HG02943 (cell line): ENCODE results near the gene LCN1.
"Not testable (repeated sequence)": the region's sequence is repeated elsewhere in the genome, so short reads cannot be mapped to it uniquely, and the experiment has no call there.

Experiments
- ATAC-seq: cut with Tn5 transposase; IDR thresholded peaks from one replicate; pipeline ENCODE4 v1.9.1; 2021; ENCODE audit warnings: mild to moderate bottlenecking, low read depth, moderate library complexity; ENCODE audit not compliant: unreplicated experiment

LCN1 gene

DNA sequence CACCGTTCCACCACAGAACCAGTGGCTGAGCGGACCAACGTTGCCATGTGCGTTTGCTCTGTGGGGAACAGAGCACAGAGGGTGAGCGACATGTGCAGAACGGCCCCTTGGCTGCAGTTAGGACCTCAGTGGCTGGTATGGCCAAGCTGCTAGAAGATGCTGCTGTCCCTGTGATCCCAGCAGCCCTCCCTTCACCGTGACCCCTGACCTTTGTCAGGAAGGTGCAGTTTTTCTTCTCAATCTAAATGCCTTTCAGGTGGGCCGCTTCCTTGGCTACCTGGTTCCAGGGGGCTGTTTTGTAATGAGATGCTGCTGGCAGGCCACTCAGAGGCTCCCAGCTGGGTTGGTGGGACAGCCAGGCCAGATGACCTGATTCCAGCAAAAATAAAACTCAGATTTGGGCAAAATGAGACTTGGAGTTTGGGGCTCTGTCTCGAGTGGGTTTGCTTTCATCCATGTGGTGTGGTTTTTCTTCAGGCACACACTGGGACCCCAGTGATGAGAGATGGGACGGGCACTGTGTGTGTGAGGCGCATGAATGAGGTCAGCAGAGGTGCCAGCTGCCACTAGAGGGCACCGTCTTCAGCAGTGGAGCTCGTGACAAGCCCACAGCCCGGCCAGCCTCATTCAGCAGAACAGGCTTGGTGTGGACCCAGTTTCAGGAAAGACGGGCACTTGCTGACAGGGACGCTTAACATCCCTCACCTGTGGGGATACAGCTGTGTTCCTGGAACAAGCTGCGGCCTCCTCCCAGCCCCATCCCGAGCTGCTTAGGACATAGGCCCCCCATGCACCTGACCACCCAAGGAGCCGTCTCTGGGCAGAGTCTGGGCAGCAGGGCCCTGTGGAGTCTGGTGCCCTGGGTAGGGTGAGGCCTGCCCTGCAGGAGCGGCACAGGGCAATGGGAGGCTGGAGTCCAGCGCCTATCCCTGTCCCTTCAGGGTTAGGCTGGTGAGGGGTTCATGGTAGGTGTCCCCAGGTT lies 16.7 kb upstream of the LCN1 start:
- no peak for ATAC-seq

DNA sequence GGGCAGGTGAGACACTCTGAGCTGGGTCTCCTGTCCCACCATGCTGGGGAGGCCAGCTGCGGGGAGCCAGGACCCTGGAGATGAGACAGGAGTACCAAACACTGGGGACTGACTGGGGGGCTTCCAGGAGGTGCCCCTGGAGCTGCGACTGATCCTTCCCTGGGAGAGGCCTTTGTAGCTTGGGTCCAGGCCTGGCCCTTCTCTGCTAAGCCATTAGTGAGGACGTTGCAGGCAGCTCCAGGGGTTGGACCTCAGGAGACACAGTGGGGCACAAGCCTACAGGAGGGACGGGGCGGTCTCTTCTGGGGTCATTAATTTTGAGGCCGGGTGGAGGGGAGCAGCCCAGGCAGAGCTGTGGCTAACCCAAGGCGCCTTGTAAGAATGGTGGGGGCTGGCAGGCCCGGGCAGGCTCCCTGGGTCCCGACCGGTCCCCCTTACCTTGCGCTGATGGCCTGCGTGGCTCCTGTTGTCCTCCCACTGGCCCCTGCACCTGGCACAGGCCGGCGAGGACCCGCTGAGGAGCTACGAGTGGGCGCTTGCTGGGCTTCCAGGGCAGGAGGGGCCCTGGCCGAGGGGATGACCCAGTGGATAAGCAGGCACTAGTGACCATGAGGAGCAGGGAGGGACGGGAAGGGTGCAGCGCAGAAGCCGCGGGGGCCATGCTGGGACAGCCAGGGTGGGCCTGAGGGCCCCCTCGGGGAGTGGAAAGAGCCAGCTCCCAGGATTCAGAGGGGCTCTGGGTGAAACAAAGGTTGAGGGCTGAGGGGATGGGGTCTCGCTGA lies 15.6 kb upstream of the LCN1 start:
- ATAC-seq = no peak

DNA sequence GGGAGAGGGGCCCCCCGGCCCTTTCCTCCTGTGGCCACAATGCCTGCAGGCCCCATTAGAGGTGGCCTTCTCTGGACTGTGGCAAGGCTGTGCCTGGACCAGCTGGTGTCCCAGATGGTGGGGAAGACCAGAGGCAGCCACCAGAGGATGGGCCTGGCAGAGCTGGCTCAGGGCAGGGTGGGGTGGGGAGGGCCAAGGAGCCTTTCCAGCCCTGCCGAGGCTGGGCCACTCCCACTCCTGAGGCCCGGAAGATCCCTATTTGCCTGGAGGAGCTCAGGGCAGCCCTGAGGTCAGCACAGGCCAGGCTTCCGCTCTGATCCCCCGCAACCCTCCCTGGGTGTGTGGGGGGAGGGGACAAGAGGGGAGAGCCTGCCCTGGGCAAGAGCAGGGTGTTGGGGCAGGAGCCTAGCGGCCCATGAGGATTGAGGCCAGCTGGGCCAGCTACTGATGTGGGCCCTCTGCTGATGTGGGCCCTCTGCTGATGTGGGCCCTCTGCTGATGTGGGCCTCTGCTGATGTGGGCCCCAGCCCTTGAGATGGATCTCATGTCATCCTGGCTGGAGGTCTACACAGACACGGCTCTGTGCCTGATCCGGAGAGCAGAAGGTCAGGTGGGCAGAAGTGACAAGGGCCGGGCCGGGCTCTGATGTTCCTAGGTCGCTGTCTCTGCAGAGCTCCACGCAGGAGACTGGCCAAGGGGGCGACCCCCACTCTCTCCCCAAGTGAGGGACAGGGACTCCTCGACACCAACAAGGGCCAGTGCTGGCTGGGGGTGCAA lies 14.7 kb upstream of the LCN1 start:
- no peak for ATAC-seq

DNA sequence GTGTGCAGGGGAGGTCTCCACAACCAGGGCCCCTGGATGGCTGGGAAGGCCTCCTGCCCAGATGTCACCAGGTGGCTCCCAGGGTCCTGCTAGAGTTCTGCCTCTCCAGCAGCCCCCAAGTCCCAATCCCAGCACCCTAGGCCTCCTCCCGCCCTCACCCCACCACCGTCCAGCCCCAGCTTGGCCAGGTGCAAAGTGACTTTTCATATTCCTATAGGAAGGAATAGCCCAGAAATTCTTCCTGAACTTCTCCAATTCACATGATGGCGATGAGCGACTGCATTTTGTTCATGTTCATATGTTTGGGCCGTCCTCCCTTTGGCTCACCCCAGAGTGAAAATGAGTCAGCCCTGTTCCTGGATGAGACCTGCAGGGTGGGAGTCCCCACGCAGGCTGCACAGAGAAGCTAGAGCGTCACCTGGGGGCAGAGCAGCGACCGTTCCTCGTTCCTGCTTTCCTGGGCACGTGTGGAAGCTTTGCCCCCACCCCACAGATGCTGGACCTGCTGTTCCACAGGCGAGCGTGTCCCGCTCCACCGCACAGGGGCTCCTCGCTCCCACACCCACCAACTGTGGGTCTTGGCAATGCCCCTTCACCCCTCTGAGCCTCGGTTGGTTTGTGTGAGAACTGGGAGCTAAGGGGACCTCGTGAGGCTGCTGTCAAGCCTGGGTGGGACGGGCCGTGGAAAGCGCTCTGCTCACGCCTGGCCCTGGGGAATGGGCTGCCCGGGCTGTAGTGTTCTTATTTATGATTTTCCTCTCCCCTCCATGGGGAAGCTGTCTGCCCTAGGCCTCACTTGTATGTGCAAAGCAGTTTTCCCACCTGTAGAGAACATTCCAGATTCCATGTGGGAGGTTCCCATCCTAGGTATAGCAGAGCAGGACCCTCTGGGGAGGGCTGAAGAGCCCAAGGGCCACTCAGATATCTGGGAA lies 13.9 kb upstream of the LCN1 start:
- no peak for ATAC-seq

- no peak for ATAC-seq
Observed at GRCh38 chr9:135508211-135508820, 12.9 kb upstream of the LCN1 start.

DNA sequence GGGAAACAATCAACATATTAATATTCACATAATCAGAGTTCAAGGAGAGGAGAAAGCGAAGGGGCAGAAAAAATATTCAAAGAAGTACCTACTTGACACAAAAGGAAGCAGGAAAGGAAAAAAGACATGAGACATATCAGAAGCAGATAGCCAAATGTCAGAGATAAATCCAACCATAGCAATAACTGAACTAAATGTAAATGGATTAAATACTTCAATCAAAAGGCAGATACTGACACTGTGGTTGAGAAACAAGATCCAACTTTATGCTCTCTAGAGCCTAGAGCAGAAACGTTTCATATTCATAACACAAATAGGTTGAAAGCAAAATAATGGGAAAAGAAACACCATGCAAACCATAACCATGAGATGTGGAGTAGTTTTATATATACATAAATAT lies 11.8 kb upstream of the LCN1 start:
- no peak for ATAC-seq

- no peak for ATAC-seq
Observed at GRCh38 chr9:135512241-135512603, 9.0 kb upstream of the LCN1 start.

GRCh38 chr9:135512904-135513303 lies 8.3 kb upstream of the LCN1 start:
- ATAC-seq = no peak

GRCh38 chr9:135513351-135513846 lies 7.8 kb upstream of the LCN1 start:
- ATAC-seq = no peak

DNA sequence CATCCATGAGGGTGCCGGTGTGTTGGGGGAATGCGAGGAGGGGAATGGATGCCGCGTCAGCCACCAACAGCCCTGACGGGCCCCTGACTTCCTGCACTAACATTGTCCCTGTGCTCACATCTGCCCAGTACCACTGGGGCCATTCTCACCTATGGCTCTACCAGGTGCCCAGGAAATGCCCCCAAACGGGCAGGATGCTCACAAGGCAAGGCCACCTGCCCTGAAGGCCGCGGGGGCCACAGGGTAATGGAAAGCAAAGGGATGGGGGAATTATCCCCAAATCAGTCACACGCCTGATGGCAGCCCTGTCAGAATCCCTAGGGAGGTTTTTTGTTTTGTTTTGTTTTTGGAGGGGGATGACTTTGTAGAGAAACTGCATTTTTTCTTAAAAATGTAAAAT lies 7.3 kb upstream of the LCN1 start:
- not testable (repeated sequence) for ATAC-seq

- ATAC-seq = no peak
Observed at GRCh38 chr9:135514342-135515082, 6.7 kb upstream of the LCN1 start.

GRCh38 chr9:135515083-135515951 lies 5.9 kb upstream of the LCN1 start:
- ATAC-seq = no peak

DNA sequence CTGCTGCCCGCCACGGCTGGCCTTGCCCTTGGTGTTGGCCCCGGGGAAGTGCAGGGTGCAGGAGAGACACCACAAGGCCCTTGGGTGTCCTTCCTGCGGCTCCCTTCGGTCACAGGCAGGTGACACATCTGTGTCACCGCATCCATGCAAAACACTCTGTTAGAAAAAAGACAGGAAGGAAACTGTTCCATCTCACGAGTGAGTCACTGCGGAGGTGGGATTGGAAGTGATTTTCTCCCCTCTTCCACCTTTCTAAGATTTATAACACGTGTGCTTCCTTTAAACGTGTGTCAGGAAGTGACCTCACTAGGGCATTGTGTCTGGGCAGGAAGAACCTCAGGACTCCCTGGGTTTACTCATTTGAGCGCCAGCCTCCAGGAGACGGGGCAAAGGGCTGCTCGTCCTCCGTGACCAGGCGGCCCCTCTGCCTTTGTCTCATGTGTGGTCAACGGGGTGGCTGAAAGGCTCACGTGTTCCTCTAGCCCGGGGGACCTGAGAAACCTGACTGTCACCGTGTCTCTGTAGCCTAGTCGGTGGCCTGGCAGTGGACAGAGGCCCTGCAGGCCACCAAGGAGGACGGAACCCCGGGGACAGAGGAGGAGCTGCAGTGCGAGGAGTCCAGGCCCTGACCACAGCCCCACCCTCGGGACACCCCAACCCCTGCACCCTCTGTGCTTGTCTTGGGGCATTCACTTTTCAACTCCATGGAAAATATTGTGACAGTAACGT lies 4.9 kb upstream of the LCN1 start:
- ATAC-seq = no peak

DNA sequence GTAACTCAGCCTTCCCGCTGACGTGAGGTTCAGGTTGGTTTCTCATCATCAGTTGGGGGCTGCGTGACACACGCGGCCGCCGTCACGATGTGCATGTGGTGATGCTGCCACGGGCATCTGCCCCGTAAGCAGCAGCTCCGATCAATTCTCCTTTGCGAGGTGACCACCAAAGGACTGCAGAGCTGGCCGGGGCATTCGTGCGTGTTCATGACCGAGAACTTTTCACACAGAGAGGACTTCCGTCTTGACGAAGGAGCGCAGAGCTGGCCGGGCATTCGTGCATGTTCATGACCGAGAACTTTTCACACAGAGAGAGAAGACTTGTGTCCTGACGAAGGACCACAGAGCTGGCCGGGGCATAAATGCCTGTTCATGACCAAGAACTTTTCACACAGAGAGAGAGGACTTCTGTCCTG lies 3.8 kb upstream of the LCN1 start:
- no peak for ATAC-seq

DNA sequence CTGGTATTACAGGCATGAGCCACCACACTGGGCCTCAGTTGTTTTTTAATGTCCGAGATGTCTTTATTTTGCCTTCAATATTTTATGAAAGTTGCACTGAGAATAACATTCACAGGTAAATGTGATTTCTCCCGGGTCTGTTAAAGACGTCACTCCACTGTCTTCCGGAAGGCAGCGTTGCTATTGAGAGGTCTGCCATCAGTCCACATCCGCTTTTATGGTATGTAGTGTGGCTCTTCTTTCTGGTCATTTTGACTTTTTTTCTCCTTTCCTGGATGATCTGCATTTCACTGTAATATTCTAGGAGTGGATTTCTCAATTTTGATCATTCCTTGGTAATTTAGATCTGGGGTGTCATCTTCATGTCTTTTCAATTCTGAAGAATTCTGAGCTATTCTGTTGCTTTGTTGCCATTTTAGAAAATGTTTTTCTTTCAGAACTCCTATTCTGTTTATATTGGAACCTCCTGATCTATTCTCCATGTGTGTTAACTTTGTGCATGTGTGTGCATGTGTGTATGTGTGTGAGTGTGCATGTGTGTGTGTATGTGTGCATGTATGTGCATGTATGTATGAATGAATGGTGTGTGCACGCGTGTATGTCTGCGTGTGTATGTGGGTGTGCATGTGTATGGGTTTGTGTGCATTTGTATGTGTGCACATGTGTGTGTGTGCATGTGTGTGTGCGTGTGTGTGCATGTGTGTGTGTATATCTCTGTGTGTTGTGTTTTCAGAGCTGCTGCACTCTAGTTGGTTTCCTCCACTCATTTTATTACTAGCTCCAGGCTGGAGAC lies 1.9 kb upstream of the LCN1 start:
- no peak for ATAC-seq

DNA sequence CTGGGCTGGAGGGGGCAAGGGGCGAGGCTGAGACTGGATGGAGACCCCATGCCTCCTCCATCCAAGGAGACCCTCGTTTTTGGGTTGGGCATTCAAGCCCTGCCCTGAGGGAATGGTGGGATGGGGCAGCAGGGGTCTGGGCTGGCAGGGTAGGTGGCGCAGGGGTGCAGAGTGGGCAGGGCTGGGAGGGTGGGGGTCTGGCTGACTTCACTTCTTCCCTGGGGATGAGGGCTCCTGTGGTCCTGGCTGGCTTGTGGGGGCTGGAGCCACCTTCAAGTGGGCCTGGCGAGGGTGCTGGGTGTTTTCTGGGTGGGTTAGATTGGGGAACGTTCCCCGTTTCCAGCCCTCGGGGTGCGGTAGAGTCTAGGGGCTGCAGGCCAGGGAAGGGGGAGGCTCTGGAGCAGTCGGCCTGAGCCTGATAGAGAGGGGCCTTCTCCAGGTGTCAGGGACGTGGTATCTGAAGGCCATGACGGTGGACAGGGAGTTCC lies 412 bp downstream of the LCN1 start:
- ATAC-seq = no peak
